Stomach smooth muscle (tissue), 2 donors: ENCODE data around the gene PDIA4.

Source experiments
- H3K27ac ChIP-seq: one replicate; pipeline ENCODE4 v1.7.0; 2013; ENCODE audit warnings: mild to moderate bottlenecking, low read length, inconsistent platforms
- H3K27me3 ChIP-seq, 2 donors: one replicate each; pipeline ENCODE4 v1.7.0; 2013; ENCODE audit warnings: low read length in 2 of 2; ENCODE audit not compliant: insufficient read depth in 2 of 2, control insufficient read depth in 1 of 2
- H3K36me3 ChIP-seq, 2 donors: one replicate each; pipeline ENCODE4 v1.7.0; 2013; ENCODE audit warnings: low read length in 2 of 2; ENCODE audit not compliant: control insufficient read depth in 2 of 2, insufficient read depth in 2 of 2
- H3K4me1 ChIP-seq: one replicate; pipeline ENCODE4 v1.7.0; 2013; ENCODE audit warnings: low read length; ENCODE audit not compliant: control insufficient read depth, insufficient read depth
- H3K4me3 ChIP-seq, 2 donors: one replicate each; pipeline ENCODE4 v1.7.0; 2013; ENCODE audit warnings: low read length in 2 of 2
- H3K9ac ChIP-seq, 2 donors: one replicate each; pipeline ENCODE4 v1.7.0; 2013; ENCODE audit warnings: low read length in 2 of 2, mild to moderate bottlenecking in 1 of 2
- H3K9me3 ChIP-seq, 2 donors: one replicate each; pipeline ENCODE4 v1.7.0; 2013; ENCODE audit warnings: low read length in 2 of 2; ENCODE audit not compliant: control insufficient read depth in 2 of 2
- donor health status: healthy.
- donor health status: Pancreatic carcinoma.

The PDIA4 gene

DNA sequence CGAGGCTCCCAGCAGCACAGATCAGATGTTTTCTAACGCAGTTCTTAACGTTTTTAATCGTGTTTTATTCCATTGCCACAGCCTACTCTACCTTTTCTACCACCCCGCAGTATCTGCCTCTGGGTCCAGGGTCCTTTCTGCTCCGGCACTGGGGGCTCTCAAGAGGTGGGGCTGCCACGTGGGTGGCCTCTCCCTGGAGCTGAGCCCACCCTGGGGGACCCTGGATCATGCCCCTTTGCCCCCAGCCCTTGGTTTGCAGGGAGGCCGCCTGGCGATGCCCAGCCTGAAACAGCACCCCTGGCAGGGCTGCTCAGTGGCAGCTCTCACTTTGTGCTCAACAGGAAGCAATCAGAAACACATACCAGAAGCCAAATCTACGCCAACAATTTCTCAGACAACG is 25.3 kb downstream of the PDIA4 start:
- Histone ChIP-seq H3K9ac (no peak overlapping the region), H3K4me1 (no peaks in the 10 kb centered on the region), H3K27me3 (no peaks in the 10 kb centered on the region), H3K9me3 (no peaks in the 10 kb centered on the region), H3K27ac (no peak overlapping the region), H3K4me3 (no peak overlapping the region), H3K36me3 (peaks cover 12 to 28% of the 10 kb centered on the region in 2 donors)

DNA sequence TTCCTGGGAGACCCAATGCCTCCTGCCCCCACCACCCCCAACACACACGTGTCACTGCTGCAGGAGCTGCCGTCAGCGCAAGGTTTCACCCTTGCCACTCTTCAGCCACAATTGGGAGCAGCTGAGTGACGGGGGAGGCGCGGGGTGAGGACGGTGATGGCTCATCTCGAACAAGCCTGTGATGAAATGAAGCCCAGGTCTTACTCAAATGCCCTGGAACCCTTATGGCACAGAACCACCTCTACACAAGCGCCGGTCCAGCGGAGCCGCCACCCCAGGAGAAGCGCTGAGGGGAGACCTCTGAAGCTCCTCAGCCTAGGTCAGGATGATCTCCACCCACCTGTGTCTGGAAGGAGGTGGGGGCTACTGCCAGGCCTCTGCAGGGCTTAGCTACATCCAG is 25.7 kb downstream of the PDIA4 start:
- H3K36me3 ChIP-seq, result peaks cover 12 to 24% of the 10 kb centered on the region in 2 donors
- no peaks in the 10 kb centered on the region for H3K27me3 ChIP-seq
- no peak overlapping the region for H3K27ac ChIP-seq
- no peaks in the 10 kb centered on the region for H3K4me1 ChIP-seq
- no peak overlapping the region for H3K4me3 ChIP-seq
- H3K9me3 ChIP-seq, result no peaks in the 10 kb centered on the region
- no peak overlapping the region for H3K9ac ChIP-seq

DNA sequence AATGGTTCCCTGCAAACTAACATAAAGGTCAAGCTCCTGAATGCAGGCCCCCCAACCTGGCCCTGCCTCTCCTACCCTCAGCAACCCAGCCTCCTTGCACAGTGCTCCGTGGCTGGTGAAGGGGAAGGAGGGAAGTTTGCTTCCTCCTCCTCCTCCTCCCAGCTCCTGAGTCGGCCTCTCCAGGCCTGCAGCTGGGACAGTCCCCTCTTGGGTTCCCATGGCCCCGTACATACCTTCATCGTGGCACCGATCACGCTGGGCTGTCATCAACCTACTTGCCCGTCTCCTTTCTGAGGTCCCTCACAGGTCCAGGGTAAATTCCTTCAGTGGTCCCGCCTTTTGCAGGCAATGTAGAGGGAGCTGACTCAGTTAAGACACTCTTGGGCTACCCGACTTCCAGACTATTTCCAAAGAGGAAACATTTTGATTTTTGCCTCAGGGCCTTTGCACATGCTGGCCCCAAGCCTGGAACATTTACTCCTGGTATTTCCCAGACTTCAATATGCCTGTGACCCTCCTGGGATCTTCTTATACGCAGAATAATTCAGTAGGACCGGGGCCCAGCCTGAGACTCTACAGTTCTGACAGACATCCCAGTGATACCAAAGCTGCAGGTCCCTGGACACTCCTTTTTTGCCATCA is 26.8 kb downstream of the PDIA4 start:
- H3K4me3 ChIP-seq, result no peak overlapping the region
- no peaks in the 10 kb centered on the region for H3K27me3 ChIP-seq
- H3K4me1 ChIP-seq, result no peaks in the 10 kb centered on the region
- peaks cover 12 to 16% of the 10 kb centered on the region in 2 donors for H3K36me3 ChIP-seq
- H3K27ac ChIP-seq, result no peak overlapping the region
- H3K9ac ChIP-seq, result no peak overlapping the region
- no peaks in the 10 kb centered on the region for H3K9me3 ChIP-seq

DNA sequence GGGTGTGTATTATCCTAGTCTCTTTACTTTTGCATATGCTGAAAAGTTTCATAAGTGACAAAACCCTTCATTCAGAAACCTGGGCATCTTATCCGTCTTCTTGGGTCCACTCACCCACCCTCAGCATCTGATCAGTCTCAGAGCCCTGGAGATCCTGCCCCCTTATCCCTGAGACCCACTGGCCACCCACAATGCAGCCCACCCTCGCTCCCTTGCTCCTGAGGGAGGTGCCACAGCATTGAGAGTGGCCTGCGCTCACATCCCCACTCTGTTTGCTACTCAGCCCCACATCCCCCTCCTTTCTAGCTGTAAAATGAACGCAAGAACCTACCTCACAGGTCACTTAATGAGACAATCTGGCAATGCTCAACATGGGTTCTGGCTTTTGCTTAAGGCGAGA is 27.3 kb downstream of the PDIA4 start:
- Histone ChIP-seq H3K9ac (no peak overlapping the region), H3K9me3 (no peaks in the 10 kb centered on the region), H3K27ac (no peak overlapping the region), H3K36me3 (peaks cover 12 to 16% of the 10 kb centered on the region in 2 donors), H3K4me3 (no peak overlapping the region), H3K4me1 (no peaks in the 10 kb centered on the region), H3K27me3 (no peaks in the 10 kb centered on the region)

DNA sequence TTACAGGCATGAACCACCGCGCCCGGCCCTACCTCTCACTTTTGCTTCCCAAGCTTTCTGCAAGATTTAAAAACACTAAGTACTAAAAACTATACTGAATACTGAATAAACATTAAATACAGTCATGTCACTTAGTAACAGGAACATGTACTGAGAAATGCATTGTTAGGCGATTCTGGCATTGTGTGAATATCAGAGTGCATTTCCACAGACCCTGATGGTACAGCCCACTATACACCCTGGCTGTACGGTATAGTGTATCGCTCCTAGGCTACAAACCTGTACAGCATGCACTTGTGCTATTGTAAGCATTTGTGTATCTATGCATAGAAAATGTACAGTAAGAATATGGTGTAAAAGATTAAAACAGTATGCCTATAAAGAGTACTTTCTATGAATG is 29.1 kb downstream of the PDIA4 start:
- Histone ChIP-seq H3K36me3 (peaks cover 10 to 12% of the 10 kb centered on the region in 2 donors), H3K9ac (no peak overlapping the region), H3K27ac (no peak overlapping the region), H3K4me1 (no peaks in the 10 kb centered on the region), H3K4me3 (no peak overlapping the region), H3K27me3 (no peaks in the 10 kb centered on the region), H3K9me3 (no peaks in the 10 kb centered on the region)

DNA sequence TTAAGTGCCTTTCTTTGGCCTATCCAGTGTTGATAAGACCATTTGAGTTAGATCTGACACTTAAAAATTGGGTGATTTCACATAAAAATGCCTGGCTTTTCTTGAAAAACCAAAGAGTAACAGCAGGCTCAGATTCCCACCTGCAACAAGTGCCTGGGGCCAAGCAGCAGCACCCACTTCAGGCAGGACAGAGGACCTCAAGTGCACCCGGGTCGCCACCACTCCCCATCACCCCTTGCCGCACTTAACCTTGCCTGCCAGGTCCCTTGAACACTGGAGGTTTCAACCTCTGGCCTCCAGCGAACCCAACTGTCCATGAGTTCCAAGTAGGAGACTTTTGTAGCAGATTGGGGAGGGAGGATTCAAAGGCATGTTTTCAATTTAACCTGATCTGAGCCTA is 30.8 kb downstream of the PDIA4 start:
- no peak overlapping the region for H3K27ac ChIP-seq
- peaks cover 0 to under 1% of the 10 kb centered on the region in 2 donors for H3K36me3 ChIP-seq
- no peak overlapping the region for H3K4me3 ChIP-seq
- no peaks in the 10 kb centered on the region for H3K9me3 ChIP-seq
- H3K4me1 ChIP-seq, result no peaks in the 10 kb centered on the region
- H3K9ac ChIP-seq, result no peak overlapping the region
- no peaks in the 10 kb centered on the region for H3K27me3 ChIP-seq

DNA sequence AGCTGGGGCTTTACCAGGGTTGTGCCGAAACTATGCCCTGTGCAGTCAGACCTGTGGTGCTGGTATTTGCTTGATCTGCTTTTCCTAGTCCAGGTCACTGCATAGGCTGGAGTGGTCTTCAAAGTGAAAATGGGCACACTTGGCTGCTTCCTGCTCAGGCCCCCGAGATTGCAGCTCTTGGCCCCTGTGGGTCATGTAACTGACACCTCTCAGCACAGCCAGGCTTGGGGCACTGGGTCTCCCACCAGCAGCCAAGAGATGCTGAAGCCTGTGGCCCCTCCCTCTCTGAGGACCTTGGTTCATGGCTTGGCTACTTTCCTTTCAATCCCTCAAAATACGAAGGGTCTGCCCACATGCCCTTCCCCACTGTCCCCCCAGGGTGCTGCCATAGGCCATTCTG is 33.7 kb downstream of the PDIA4 start:
- no peaks in the 10 kb centered on the region for H3K4me1 ChIP-seq
- no peak overlapping the region for H3K9ac ChIP-seq
- H3K9me3 ChIP-seq, result no peaks in the 10 kb centered on the region
- no peak overlapping the region for H3K4me3 ChIP-seq
- H3K27ac ChIP-seq, result no peak overlapping the region
- H3K27me3 ChIP-seq, result no peaks in the 10 kb centered on the region
- no peaks in the 10 kb centered on the region for H3K36me3 ChIP-seq

DNA sequence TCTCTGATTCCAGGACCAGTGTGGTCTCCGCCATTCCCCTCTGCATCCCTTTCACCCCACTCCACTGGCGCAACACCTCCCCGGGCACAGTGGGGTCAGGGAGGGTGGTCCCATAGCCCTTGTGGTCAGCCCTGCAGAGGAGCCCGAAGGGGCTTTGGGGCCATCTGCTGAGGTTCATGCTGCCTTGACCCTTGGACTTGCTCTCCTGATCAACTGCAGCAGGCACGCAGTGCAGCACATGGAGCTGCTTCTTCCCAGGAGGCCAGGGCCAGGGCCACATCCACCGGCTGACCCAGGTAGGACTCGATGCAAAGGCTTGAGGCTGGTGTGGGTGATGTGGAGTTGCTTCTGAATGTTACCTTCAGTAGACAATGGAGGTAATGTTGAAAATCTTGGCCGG is 35.1 kb downstream of the PDIA4 start:
- Histone ChIP-seq H3K4me1 (peaks cover under 1% of the 10 kb centered on the region), H3K9ac (no peak overlapping the region), H3K27ac (no peak overlapping the region), H3K36me3 (no peaks in the 10 kb centered on the region), H3K4me3 (no peak overlapping the region), H3K9me3 (no peaks in the 10 kb centered on the region), H3K27me3 (no peaks in the 10 kb centered on the region)

DNA sequence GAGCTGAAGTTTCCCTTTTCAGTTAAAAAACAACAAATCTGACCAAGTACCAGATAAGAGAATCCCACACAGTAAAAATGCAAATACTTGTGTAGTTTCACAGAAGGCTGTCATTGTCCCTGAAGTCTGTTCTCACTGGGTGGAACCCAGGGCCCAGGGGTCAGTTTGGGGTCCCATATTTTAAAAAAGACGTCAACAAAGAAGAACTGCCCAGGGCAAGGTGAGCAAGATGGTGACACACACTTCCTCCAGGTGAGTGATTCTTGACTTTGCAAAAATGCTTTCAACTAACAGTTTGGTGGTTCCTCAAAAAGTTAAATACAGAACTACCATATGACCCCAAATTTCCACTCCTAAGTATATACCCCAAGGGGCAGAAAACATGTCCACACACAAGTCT is 36.8 kb downstream of the PDIA4 start:
- no peak overlapping the region for H3K9ac ChIP-seq
- H3K36me3 ChIP-seq, result no peaks in the 10 kb centered on the region
- no peaks in the 10 kb centered on the region for H3K27me3 ChIP-seq
- H3K4me1 ChIP-seq, result peaks cover 5% of the 10 kb centered on the region
- no peak overlapping the region for H3K4me3 ChIP-seq
- no peak overlapping the region for H3K27ac ChIP-seq
- no peaks in the 10 kb centered on the region for H3K9me3 ChIP-seq

DNA sequence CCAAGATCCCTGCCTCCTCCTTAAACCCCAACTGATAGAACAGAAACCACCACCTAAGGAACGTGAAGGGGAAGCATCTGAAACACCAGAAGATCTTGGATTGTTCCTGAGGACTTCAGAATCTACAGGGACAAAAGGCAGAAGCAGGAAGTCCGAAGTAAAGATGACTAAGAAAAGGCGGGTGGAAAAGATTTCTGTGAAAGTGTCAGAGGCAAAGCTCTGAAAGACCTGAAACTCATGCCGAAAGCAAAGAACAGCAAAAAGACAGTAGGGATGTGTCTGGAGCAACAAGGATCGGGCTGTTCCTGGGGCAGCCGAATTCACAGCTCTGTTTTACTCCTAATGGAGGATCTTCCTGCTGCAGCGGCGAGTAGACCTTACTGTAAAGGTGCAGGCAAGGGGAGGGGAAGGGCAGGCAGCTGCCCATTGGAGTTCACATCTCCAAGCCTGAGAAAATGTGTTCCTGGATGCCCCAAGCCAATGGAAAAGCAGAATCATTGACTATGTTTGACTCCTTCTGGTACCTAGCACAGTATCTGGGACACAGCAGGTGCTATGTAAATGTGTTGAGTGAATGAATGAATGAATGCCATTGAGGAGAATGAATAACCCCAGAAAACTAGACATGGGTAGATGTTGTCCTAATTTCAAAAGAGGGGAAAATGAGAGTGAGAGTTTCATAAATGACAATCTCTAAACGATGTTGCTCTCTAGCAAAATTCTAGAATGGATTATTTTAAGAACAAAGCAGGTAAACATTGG is 40.4 kb downstream of the PDIA4 start:
- H3K27me3 ChIP-seq, result no peaks in the 10 kb centered on the region
- H3K9me3 ChIP-seq, result no peaks in the 10 kb centered on the region
- peak overlapping the region; percentile 79 to 93 for H3K9ac ChIP-seq
- no peaks in the 10 kb centered on the region for H3K36me3 ChIP-seq
- H3K4me1 ChIP-seq, result peaks cover 12% of the 10 kb centered on the region
- H3K4me3 ChIP-seq, result peak overlapping the region; percentile 97 to 99
- peak overlapping the region; percentile 69 for H3K27ac ChIP-seq
